H1 (cell line): ENCODE measurements around the gene TPPP2.

ENCODE experiments used
- EP300 ChIP-seq, 2 experiments: IDR thresholded peaks; 1 replicate in 1 of 2; 2 replicates in 1 of 2; pipeline ENCODE4 v1.6.1; 2011 to 2012; ENCODE audit warnings: low read depth in 2 of 2, low read length in 2 of 2, mild to moderate bottlenecking in 2 of 2, borderline replicate concordance in 1 of 2, inconsistent platforms in 1 of 2, moderate library complexity in 1 of 2
- EZH2 ChIP-seq: fragments of 200-600 bp; sonication (generic); IDR thresholded peaks from 2 replicates; pipeline ENCODE4 v1.7.1; 2012; ENCODE audit warnings: low read depth, mild to moderate bottlenecking, moderate library complexity, low read length, inconsistent platforms; ENCODE audit not compliant: severe bottlenecking
- GABPA ChIP-seq: IDR thresholded peaks from 2 replicates; pipeline ENCODE4 v1.6.1; 2011; ENCODE audit warnings: mild to moderate bottlenecking, low read length, moderate library complexity, borderline replicate concordance; ENCODE audit not compliant: insufficient read depth
- GTF2F1 ChIP-seq: IDR thresholded peaks from 2 replicates; pipeline ENCODE4 v1.6.1; 2012; ENCODE audit warnings: low read depth, low read length, improper control_type of control experiment, borderline replicate concordance
- JUND ChIP-seq: IDR thresholded peaks from 2 replicates; pipeline ENCODE4 v1.6.1; 2011; ENCODE audit warnings: mild to moderate bottlenecking, improper control_type of control experiment, low read length
- POLR2A ChIP-seq, 2 experiments: IDR thresholded peaks; 1 replicate in 1 of 2; 2 replicates in 1 of 2; pipeline ENCODE4 v1.6.1; 2011; ENCODE audit warnings: low read depth in 2 of 2, low read length in 2 of 2, mild to moderate bottlenecking in 2 of 2; ENCODE audit errors: control extremely low read depth in 1 of 2
- SRF ChIP-seq: IDR thresholded peaks from 2 replicates; pipeline ENCODE4 v1.6.1; 2011; ENCODE audit warnings: mild to moderate bottlenecking, low read depth, low read length, moderate library complexity
- TAF1 ChIP-seq: IDR thresholded peaks from 2 replicates; pipeline ENCODE4 v1.6.1; 2011; ENCODE audit warnings: mild to moderate bottlenecking, low read depth, low read length

DNA sequence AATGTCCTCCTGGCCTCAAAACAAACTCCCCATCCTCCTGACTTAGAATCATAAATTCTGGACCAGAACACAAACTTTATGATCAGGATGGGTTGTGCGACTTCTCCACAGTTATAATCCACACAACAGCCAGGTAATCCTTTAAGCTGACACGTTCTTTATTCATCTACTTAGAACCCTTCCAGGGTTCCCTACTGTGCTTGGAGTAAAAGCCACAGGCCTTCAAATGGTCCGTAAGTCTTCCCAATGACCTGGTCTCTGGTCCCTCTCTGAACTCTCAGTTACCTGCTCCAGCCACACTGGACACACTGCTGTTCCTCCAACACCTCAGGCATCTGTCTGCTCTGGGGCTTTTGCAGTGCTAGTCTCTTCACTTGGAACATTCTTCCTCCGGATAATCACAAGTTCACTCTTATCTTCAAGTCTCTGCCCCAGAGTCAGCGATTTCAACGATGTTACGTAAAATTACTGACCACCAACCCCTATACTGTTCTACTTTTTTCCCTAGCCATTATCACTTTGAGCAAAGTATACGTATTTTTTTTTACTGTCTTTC, 10.4 kb downstream of the TPPP2 start:
- TF ChIP-seq GTF2F1, result no peak
- no peak for TF ChIP-seq POLR2A (IDR thresholded peaks at IDR 0.05; ENCODE audit: control extremely low read depth in 1 of 2, low read depth in 2 of 2, low read length in 2 of 2)
- TF ChIP-seq GABPA, result no peak
- no peak for TF ChIP-seq JUND
- TF ChIP-seq EZH2, result no peak
- TF ChIP-seq SRF, result no peak
- no peak for TF ChIP-seq EP300 (IDR thresholded peaks at IDR 0.05; ENCODE audit: borderline replicate concordance in 1 of 2, low read depth in 2 of 2, low read length in 2 of 2)
- no peak for TF ChIP-seq TAF1
